Measurements from ENCODE around the gene HOXB2.

The HOXB2 gene

DNA sequence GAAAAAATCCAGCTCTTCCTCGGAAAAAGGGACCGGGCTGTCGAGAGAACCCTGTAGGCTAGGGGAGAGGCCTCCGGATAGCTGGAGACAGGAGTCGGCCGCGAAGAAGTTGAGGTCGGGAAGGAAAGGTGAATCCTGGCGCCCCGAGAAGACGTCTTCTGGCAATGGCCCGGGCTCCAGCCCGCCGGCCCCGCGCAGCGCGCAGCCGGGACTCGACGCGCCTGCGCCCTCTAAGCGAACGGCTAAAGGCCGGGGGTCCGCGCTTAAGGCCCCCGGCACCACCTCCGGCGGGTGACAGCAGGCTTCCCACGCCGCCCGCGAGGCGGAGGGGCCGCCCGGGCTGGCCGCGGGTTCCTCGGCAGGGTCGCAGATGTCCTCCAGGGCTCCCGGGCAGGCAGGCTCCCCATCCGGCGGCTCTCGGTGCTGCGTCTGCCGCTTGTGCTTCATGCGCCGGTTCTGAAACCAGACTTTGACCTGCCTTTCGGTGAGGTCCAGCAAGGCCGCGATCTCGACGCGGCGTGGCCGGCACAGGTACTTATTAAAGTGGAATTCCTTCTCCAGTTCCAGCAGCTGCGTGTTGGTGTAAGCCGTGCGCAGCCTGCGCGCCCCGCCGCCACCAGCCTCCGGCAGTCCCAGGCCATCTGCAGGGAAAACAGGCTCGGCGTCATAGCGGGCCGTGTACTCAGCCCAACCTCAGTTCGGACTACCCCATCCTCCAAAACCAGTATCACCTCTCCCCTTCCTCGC is 1.6 kb downstream of the HOXB2 start:
- TF ChIP-seq, protein P1, sequence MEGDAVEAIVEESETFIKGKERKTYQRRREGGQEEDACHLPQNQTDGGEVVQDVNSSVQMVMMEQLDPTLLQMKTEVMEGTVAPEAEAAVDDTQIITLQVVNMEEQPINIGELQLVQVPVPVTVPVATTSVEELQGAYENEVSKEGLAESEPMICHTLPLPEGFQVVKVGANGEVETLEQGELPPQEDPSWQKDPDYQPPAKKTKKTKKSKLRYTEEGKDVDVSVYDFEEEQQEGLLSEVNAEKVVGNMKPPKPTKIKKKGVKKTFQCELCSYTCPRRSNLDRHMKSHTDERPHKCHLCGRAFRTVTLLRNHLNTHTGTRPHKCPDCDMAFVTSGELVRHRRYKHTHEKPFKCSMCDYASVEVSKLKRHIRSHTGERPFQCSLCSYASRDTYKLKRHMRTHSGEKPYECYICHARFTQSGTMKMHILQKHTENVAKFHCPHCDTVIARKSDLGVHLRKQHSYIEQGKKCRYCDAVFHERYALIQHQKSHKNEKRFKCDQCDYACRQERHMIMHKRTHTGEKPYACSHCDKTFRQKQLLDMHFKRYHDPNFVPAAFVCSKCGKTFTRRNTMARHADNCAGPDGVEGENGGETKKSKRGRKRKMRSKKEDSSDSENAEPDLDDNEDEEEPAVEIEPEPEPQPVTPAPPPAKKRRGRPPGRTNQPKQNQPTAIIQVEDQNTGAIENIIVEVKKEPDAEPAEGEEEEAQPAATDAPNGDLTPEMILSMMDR (IDR thresholded peaks at IDR 0.05): no peak
- no peaks in the 10 kb centered on the region for H3K27me3 ChIP-seq (ENCODE audit: control insufficient read depth, insufficient read depth, low read length)
- H2AFZ ChIP-seq: peak overlapping the region; percentile 47
- H3K79me2 ChIP-seq: no peaks in the 10 kb centered on the region
- no peaks in the 10 kb centered on the region for H3K36me3 ChIP-seq (ENCODE audit: control insufficient read depth, insufficient read depth, low read length)
- no peaks in the 10 kb centered on the region for H3K4me1 ChIP-seq
- H3K4me3 ChIP-seq (ENCODE audit: low read depth, low read length): peak overlapping the region; percentile 97
- no peak overlapping the region for H3K9ac ChIP-seq
- no peaks in the 10 kb centered on the region for H3K9me3 ChIP-seq (ENCODE audit: control insufficient read depth, low read length)
- peak overlapping the region; percentile 65 for H3K4me2 ChIP-seq (ENCODE audit: low read length)
- H3K27ac ChIP-seq: peak overlapping the region; percentile 40

DNA sequence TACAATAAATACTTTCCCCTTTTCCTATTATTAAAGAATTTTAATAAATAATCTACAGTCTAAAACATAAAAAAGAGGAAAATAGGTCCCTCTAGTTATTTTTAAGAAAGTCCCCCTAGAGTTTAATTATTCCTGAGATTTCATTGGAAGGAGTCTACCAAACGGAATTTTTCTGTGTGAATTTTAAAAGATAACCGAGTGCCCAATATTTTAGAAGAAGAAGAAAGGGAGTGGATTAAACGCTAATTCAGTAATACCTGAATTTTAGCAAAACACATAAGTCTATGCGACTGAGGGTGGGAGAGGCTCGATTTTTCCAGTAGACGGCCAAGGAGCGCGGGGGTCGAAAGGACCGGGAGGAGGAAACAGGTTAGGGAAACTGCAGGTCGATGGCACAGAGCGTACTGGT is 2.2 kb downstream of the HOXB2 start:
- Histone ChIP-seq H3K9ac (no peak overlapping the region), H3K4me2 (ENCODE audit: low read length) (peak overlapping the region; percentile 65), H3K79me2 (no peaks in the 10 kb centered on the region), H3K27me3 (ENCODE audit: control insufficient read depth, insufficient read depth, low read length) (no peaks in the 10 kb centered on the region), H3K9me3 (ENCODE audit: control insufficient read depth, low read length) (no peaks in the 10 kb centered on the region), H3K4me3 (ENCODE audit: low read depth, low read length) (peak overlapping the region; percentile 97), H3K4me1 (no peaks in the 10 kb centered on the region), H3K27ac (peak overlapping the region; percentile 11), H2AFZ (no peak overlapping the region), H3K36me3 (ENCODE audit: control insufficient read depth, insufficient read depth, low read length) (no peaks in the 10 kb centered on the region)
- TF ChIP-seq, protein P1 (IDR thresholded peaks at IDR 0.05): no peak

GRCh38 chr17:48542114-48542656 is 2.7 kb downstream of the HOXB2 start:
- Histone ChIP-seq H3K4me1 (no peaks in the 10 kb centered on the region), H3K27ac (peak overlapping the region; percentile 58), H3K9ac (no peak overlapping the region), H3K27me3 (ENCODE audit: control insufficient read depth, insufficient read depth, low read length) (no peaks in the 10 kb centered on the region), H3K9me3 (ENCODE audit: control insufficient read depth, low read length) (no peaks in the 10 kb centered on the region), H3K4me3 (ENCODE audit: low read depth, low read length) (peak overlapping the region; percentile 97), H2AFZ (no peak overlapping the region), H3K4me2 (ENCODE audit: low read length) (peak overlapping the region; percentile 65), H3K36me3 (ENCODE audit: control insufficient read depth, insufficient read depth, low read length) (no peaks in the 10 kb centered on the region), H3K79me2 (no peaks in the 10 kb centered on the region)
- TF ChIP-seq, protein P1 (IDR thresholded peaks at IDR 0.05): no peak

GRCh38 chr17:48541577-48542113 is 3.3 kb downstream of the HOXB2 start:
- Histone ChIP-seq H3K36me3 (ENCODE audit: control insufficient read depth, insufficient read depth, low read length) (no peaks in the 10 kb centered on the region), H3K9ac (no peak overlapping the region), H3K4me2 (ENCODE audit: low read length) (peak overlapping the region; percentile 65), H3K4me3 (ENCODE audit: low read depth, low read length) (peak overlapping the region; percentile 97), H3K9me3 (ENCODE audit: control insufficient read depth, low read length) (no peaks in the 10 kb centered on the region), H3K27me3 (ENCODE audit: control insufficient read depth, insufficient read depth, low read length) (no peaks in the 10 kb centered on the region), H3K79me2 (no peaks in the 10 kb centered on the region), H3K27ac (peak overlapping the region; percentile 58), H3K4me1 (no peaks in the 10 kb centered on the region), H2AFZ (peak overlapping the region; percentile 16)
- TF ChIP-seq, protein P1 (IDR thresholded peaks at IDR 0.05): no peak

Measured in parathyroid adenoma (tissue), 2 donors.